ENCODE measurements around the gene FGR.

DNA sequence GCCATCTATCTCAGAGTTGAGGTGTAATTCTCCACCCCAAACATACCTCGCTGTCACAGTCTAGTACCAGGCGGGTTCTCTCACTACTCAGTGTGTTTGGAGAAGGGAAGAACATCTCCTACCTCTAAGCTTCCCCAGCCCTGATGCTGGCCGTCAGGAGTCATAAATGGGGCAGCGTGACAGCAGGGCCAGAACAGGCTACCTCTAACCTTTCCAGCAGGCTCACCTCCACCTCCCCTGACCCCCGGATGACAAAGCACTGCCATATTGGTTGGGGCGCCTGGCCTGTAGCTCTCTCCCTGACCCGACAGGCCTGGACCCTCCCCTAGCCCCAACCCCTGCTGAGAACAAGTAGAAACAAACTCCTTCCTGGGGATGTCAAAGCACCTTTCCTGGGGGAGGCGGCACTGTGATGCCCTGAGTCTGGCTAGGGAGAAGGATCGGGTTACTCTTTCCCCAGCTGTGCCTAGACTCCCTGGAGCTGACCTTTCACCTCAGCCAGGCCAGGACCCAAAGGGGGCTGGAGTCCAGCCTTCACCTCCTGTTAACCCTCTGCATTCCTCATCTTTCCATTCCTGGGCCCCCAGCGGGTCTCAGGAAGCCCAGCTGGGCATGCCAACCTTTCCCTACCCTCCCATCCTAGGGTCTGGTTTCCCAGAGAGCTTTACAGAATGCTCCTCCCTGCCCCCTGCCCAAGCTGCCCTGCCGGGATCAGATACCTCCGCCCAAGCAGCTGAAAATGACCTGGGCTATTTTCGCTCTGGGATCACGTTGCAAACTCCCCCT lies 65.3 kb downstream of the FGR start:
- TF ChIP-seq, protein P1, sequence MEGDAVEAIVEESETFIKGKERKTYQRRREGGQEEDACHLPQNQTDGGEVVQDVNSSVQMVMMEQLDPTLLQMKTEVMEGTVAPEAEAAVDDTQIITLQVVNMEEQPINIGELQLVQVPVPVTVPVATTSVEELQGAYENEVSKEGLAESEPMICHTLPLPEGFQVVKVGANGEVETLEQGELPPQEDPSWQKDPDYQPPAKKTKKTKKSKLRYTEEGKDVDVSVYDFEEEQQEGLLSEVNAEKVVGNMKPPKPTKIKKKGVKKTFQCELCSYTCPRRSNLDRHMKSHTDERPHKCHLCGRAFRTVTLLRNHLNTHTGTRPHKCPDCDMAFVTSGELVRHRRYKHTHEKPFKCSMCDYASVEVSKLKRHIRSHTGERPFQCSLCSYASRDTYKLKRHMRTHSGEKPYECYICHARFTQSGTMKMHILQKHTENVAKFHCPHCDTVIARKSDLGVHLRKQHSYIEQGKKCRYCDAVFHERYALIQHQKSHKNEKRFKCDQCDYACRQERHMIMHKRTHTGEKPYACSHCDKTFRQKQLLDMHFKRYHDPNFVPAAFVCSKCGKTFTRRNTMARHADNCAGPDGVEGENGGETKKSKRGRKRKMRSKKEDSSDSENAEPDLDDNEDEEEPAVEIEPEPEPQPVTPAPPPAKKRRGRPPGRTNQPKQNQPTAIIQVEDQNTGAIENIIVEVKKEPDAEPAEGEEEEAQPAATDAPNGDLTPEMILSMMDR (IDR thresholded peaks at IDR 0.05): no peak
- no peak for TF ChIP-seq POLR2A (IDR thresholded peaks at IDR 0.05)

Measured in lower leg skin (tissue), 3 donors.